Fibroblast of pulmonary artery (primary cell): Measurements from ENCODE around the gene SLC1A3.
"Not testable (repeated sequence)": the region's sequence is repeated elsewhere in the genome, so short reads cannot be mapped to it uniquely, and the experiment has no call there.

Source experiments
- DNase-seq: peaks from one replicate; pipeline ENCODE4 v3.0.0-alpha.2; 2010; ENCODE audit warnings: low read depth
- H3K4me3 ChIP-seq: replicated peaks from 2 replicates; pipeline ENCODE4 v1.5.1; 2011; ENCODE audit warnings: low read depth, mild to moderate bottlenecking, control low read depth, low read length, moderate library complexity
- TF ChIP-seq, protein P1 (sequence below): IDR thresholded peaks from 2 replicates; pipeline ENCODE4 v1.5.1; 2011; ENCODE audit warnings: mild to moderate bottlenecking, control low read depth, low read length, inconsistent platforms; ENCODE audit errors: missing control alignments

SLC1A3 gene

DNA sequence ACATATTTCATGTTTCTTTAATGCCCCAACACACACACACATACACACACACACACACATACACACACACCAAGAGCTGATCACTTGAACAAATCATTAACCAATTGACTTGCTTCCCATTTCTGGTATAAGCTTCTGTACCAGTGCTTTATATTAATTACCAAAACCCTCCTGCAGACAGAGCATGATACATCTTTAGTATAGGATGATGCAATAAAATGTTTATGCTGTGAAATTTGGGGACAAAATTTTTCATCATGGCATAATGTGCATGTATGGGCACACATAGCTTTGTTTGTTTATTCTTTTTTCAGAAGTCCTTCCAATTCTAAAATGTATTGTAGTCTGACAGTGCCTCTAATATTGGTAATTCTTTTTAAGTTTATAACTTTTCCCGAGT lies 34.5 kb downstream of the SLC1A3 start:
- H3K4me3 ChIP-seq = no peak overlapping the region
- peak; percentile 28 for DNase-seq
- TF ChIP-seq, protein P1, sequence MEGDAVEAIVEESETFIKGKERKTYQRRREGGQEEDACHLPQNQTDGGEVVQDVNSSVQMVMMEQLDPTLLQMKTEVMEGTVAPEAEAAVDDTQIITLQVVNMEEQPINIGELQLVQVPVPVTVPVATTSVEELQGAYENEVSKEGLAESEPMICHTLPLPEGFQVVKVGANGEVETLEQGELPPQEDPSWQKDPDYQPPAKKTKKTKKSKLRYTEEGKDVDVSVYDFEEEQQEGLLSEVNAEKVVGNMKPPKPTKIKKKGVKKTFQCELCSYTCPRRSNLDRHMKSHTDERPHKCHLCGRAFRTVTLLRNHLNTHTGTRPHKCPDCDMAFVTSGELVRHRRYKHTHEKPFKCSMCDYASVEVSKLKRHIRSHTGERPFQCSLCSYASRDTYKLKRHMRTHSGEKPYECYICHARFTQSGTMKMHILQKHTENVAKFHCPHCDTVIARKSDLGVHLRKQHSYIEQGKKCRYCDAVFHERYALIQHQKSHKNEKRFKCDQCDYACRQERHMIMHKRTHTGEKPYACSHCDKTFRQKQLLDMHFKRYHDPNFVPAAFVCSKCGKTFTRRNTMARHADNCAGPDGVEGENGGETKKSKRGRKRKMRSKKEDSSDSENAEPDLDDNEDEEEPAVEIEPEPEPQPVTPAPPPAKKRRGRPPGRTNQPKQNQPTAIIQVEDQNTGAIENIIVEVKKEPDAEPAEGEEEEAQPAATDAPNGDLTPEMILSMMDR = no peak

DNA sequence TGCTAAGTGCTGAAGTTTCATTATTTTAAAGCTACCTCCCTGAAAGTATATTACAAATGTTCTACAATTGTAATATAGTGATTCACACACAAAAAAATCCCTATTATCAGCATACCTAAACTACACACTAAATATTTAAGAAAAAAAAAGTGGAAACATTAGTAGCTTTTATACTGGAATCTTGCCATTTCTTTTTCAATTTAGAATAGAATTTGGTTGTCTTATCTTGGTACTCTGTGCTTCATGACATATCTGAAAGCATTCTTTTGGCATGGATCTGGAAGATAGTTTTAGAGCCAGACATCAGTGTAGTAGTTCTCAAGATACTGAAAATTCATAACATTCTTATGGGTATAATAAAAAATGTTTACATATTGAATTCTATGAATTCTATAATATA lies 35.0 kb downstream of the SLC1A3 start:
- DNase-seq = peak; percentile 54
- TF ChIP-seq, protein P1 = no peak
- H3K4me3 ChIP-seq = no peak overlapping the region

DNA sequence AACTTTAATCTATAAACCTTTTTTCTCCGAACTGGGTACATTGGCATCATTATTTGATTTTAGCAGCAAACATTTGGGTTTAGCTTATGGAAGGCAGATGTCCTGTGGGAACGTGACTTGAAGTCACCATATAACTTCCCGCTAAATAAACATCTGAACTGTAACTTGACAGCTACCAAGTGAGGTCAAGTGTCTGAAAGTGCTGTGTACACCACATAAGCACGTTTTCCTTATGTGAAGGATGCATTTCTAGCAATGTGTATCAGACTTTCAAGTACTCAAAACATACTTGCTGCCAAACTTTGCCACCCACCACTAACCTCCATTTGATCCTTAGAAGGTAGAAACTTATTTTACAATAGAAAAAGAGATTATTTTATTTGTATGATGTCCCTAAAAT lies 35.7 kb downstream of the SLC1A3 start:
- no peak for DNase-seq
- no peak overlapping the region for H3K4me3 ChIP-seq
- TF ChIP-seq, protein P1 = no peak

DNA sequence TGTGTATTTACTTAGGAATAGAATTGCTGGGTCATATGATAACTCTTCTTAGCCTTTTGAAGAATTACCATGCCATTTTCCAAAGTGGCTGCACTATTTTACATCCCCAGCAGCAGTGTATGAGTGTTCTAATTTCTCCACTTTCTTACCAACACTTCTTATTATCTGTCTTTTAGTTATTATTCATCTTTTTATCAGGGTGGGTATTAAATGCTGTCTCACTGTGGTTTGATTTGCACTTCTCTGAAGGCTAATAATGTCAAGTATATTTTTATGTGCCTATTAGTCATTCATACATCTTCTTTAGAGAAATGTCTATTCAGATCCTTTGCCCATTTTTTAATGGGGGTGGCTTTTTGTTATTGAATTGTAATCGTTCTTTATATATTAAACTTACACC lies 36.8 kb downstream of the SLC1A3 start:
- TF ChIP-seq, protein P1 = no peak
- no peak overlapping the region for H3K4me3 ChIP-seq
- DNase-seq = no peak

DNA sequence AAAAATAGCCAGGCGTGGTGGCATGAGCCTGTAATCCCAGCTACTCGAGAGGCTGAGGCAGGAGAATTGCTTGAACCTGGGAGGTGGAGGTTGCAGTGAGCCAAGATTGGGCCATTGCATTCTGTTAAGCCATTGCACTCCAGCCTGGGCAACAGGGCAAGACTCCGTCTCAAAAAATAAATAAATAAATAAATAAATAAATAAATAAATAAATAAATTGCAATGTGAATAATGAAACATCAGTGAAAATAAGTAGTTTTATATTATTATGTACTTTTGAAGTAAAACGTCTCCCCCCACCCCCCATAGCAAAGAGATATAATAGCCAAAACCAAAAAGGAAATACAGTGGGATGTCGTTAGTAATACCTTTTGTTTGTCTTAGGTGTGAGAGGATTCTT lies 37.4 kb downstream of the SLC1A3 start:
- H3K4me3 ChIP-seq, DNase-seq: not testable (repeated sequence)

DNA sequence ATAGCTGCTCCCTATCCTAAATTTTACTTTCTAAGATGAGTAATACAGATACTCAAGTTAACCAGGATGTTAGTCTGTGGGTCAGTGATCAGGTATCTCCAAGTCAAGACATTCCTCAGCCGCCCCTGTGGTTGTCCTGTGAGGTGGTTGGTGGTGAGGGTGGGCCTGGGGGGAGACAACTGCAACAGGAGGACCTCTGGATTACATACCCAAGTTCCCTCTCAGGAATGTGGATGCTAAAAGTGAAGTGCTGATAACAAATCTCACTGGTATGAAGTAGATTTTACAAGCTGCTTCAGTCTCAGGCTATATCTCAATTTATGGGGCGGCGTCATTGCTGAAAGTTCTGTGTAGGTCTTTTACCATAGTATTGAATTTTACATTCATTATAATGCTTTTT lies 38.3 kb downstream of the SLC1A3 start:
- no peak for DNase-seq
- TF ChIP-seq, protein P1 = no peak
- H3K4me3 ChIP-seq = no peak overlapping the region

DNA sequence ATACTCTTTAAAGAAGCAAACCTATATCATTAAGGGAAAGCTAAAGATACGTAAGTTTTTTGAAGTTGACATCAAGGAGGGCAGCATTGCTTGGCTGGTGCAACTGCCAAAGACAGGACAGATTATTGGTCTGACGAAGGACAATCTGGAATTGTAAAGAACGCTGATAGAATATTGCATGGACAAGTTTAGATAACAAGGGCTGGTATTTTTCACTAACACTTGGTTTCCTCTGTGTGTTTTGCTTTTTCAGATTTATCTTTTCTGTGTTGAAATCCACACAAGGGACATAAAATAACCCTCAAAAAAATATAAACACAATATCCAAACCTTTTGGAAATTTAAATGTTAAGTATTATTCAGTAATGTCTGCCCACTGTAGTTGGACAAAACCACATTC lies 39.7 kb downstream of the SLC1A3 start:
- TF ChIP-seq, protein P1 = no peak

DNA sequence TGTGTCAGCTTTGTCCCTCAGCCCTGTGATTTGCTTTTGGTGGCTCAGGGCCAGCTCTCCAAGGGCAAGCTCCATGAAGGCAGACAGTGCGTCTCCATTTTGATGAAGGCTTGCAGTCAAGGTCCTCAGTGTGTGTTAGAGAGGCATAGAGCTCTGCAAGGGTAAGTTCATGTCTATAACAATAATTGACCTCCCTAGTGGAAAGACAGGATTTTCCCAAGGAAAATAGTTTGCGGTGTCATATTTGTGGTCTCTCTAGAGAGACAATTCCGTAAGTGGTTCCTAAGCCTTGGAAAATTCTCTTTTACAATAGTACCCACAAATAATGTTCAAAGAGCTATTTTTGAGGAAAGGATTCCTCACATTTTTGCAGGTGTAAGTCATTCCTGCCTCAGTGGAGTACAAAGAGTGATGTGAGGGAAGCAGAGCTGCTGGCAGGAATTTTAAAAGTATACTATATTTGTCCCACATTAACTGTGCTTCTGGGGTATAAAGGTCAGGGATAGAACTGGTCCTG lies 40.2 kb downstream of the SLC1A3 start:
- TF ChIP-seq, protein P1 = no peak

More for the DNA sequence above, 39.7 kb downstream of the SLC1A3 start:
- H3K4me3 ChIP-seq = no peak overlapping the region
- no peak for DNase-seq

More for the DNA sequence above, 40.2 kb downstream of the SLC1A3 start:
- DNase-seq = no peak
- no peak overlapping the region for H3K4me3 ChIP-seq
